OCI-LY3 (cell line): ENCODE data around the gene OCIAD1.

ENCODE experiments used
- H2AFZ ChIP-seq: fragments of 200-600, 300-600 bp; shearing (Covaris generic); 2 replicates; pipeline ENCODE4 v1.6.0; 2014; ENCODE audit warnings: antibody characterized with exemption, low read depth, low read length
- H3K27ac ChIP-seq: fragments of 200-600, 300-600 bp; sonication (generic); 2 replicates; pipeline ENCODE4 v1.5.1; 2014; ENCODE audit warnings: mild to moderate bottlenecking, low read length, moderate library complexity, mixed read lengths
- H3K27me3 ChIP-seq: fragments of 200-600, 300-600 bp; sonication (generic); 2 replicates; pipeline ENCODE4 v1.6.1; 2014; ENCODE audit warnings: low read depth, low read length, mixed read lengths
- H3K36me3 ChIP-seq: fragments of 200-600, 300-600 bp; sonication (generic); replicated peaks from 2 replicates; pipeline ENCODE3; 2014; ENCODE audit warnings: low read depth, low read length, mixed read lengths
- H3K4me1 ChIP-seq: fragments of 300-600, 200-600 bp; sonication (generic); 2 replicates; pipeline ENCODE4 v1.6.1; 2014; ENCODE audit warnings: low read length, mixed read lengths
- H3K4me2 ChIP-seq: fragments of 200-600, 300-600 bp; sonication (generic); 2 replicates; pipeline ENCODE4 v1.6.1; 2014; ENCODE audit warnings: low read length, mixed read lengths
- H3K4me3 ChIP-seq: fragments of 300-600, 200-600 bp; sonication (generic); 2 replicates; pipeline ENCODE4 v1.5.1; 2014; ENCODE audit warnings: antibody characterized with exemption, mild to moderate bottlenecking, low read length, moderate library complexity
- H3K79me2 ChIP-seq: fragments of 300-600, 200-600 bp; shearing (Covaris generic); 2 replicates; pipeline ENCODE4 v1.6.1; 2014; ENCODE audit warnings: mild to moderate bottlenecking, low read length, mixed read lengths
- H3K9ac ChIP-seq: fragments of 300-600, 200-600 bp; shearing (Covaris generic); 2 replicates; pipeline ENCODE4 v1.6.0; 2014; ENCODE audit warnings: mild to moderate bottlenecking, low read length, moderate library complexity
- H3K9me3 ChIP-seq: fragments of 200-600, 300-600 bp; shearing (Covaris generic); 2 replicates; pipeline ENCODE4 v1.6.1; 2014; ENCODE audit warnings: low read length, mixed read lengths; ENCODE audit not compliant: insufficient read depth
- H4K20me1 ChIP-seq: fragments of 200-600, 300-600 bp; sonication (generic); 2 replicates; pipeline ENCODE4 v1.6.1; 2016; ENCODE audit warnings: low read length, mixed read lengths; ENCODE audit not compliant: insufficient read depth
- CTCF ChIP-seq: fragments of 200-600, 300-600 bp; sonication (generic); IDR thresholded peaks from 2 replicates; pipeline ENCODE4 v1.5.1; 2014; ENCODE audit warnings: antibody characterized with exemption, low read length, low read depth
- EZH2phosphoT487 ChIP-seq: fragments of 200-600 bp; shearing (Covaris generic); IDR thresholded peaks from 2 replicates; pipeline ENCODE4 v1.6.1; 2018; ENCODE audit warnings: antibody characterized with exemption, mixed run types, low read depth

Gene OCIAD1

GRCh38 chr4:48908687-48909086 is 77.8 kb downstream of the OCIAD1 start:
- no peak overlapping the region for H3K4me2 ChIP-seq
- H4K20me1 ChIP-seq: no peaks in the 10 kb centered on the region
- no peaks in the 10 kb centered on the region for H3K36me3 ChIP-seq
- H3K4me1 ChIP-seq: peaks cover 10% of the 10 kb centered on the region
- H3K27ac ChIP-seq: no peak overlapping the region
- no peaks in the 10 kb centered on the region for H3K9me3 ChIP-seq
- no peak overlapping the region for H2AFZ ChIP-seq
- peaks cover 12% of the 10 kb centered on the region for H3K79me2 ChIP-seq
- H3K9ac ChIP-seq: no peak overlapping the region
- no peak overlapping the region for H3K4me3 ChIP-seq
- H3K27me3 ChIP-seq: no peaks in the 10 kb centered on the region
- no peak for TF ChIP-seq CTCF
- TF ChIP-seq EZH2phosphoT487: no peak

- TF ChIP-seq CTCF: no peak
- TF ChIP-seq EZH2phosphoT487: no peak
- no peak overlapping the region for H3K9ac ChIP-seq
These were observed 78.8 kb downstream of the OCIAD1 start for GRCh38 chr4:48909697-48910096.

GRCh38 chr4:48910511-48910910 is 79.6 kb downstream of the OCIAD1 start:
- Histone ChIP-seq H3K27me3 (no peaks in the 10 kb centered on the region), H3K79me2 (peaks cover 10% of the 10 kb centered on the region), H3K36me3 (no peaks in the 10 kb centered on the region), H3K9me3 (no peaks in the 10 kb centered on the region), H4K20me1 (no peaks in the 10 kb centered on the region), H3K9ac (no peak overlapping the region), H3K4me1 (peaks cover 9% of the 10 kb centered on the region), H3K4me2 (no peak overlapping the region), H2AFZ (no peak overlapping the region), H3K27ac (no peak overlapping the region), H3K4me3 (no peak overlapping the region)
- TF ChIP-seq CTCF: no peak
- no peak for TF ChIP-seq EZH2phosphoT487

More at GRCh38 chr4:48909697-48910096, 78.8 kb downstream of the OCIAD1 start:
- H3K27ac ChIP-seq: no peak overlapping the region
- no peak overlapping the region for H3K4me3 ChIP-seq
- peaks cover 10% of the 10 kb centered on the region for H3K4me1 ChIP-seq
- no peaks in the 10 kb centered on the region for H3K36me3 ChIP-seq
- no peaks in the 10 kb centered on the region for H3K9me3 ChIP-seq
- no peaks in the 10 kb centered on the region for H3K27me3 ChIP-seq
- peaks cover 12% of the 10 kb centered on the region for H3K79me2 ChIP-seq
- H4K20me1 ChIP-seq: no peaks in the 10 kb centered on the region
- no peak overlapping the region for H2AFZ ChIP-seq
- H3K4me2 ChIP-seq: no peak overlapping the region
